Neural cell (in vitro differentiated cells): ENCODE measurements around the gene NDUFB7.

Experiments
- EP300 ChIP-seq: fragments of 450-650 bp; conservative IDR thresholded peaks from 2 replicates; pipeline ENCODE4 v1.6.1; 2014; ENCODE audit warnings: antibody characterized with exemption, mild to moderate bottlenecking, moderate library complexity; ENCODE audit not compliant: poor library complexity, severe bottlenecking
- EZH2 ChIP-seq: fragments of 200-600, 300-800 bp; shearing (Covaris generic), sonication (generic); IDR thresholded peaks from 2 replicates; pipeline ENCODE4 v1.6.1; 2014; ENCODE audit warnings: antibody characterized with exemption, low read length, borderline replicate concordance, mild to moderate bottlenecking; ENCODE audit not compliant: insufficient read depth, poor library complexity, severe bottlenecking
- MXI1 ChIP-seq: fragments of 450-650 bp; conservative IDR thresholded peaks from 2 replicates; pipeline ENCODE4 v1.6.1; 2014; ENCODE audit warnings: antibody characterized with exemption, mild to moderate bottlenecking; ENCODE audit not compliant: poor library complexity, severe bottlenecking
- POLR2AphosphoS5 ChIP-seq: IDR thresholded peaks from 2 replicates; pipeline ENCODE4 v1.6.1; 2012
- RAD21 ChIP-seq: fragments of 450-650 bp; conservative IDR thresholded peaks from 2 replicates; pipeline ENCODE4 v1.6.1; 2014; ENCODE audit warnings: antibody characterized with exemption, mild to moderate bottlenecking, moderate library complexity
- SMC3 ChIP-seq: fragments of 450-650 bp; conservative IDR thresholded peaks from 2 replicates; pipeline ENCODE4 v1.6.1; 2014; ENCODE audit warnings: antibody characterized with exemption, mild to moderate bottlenecking, moderate library complexity; ENCODE audit not compliant: poor library complexity
- TAF1 ChIP-seq: IDR thresholded peaks from 2 replicates; pipeline ENCODE4 v1.6.1; 2012; ENCODE audit warnings: low read depth
- TF ChIP-seq, protein P1 (sequence below): IDR thresholded peaks from 2 replicates; pipeline ENCODE4 v1.6.1; 2012; ENCODE audit warnings: borderline replicate concordance
- TF ChIP-seq, protein P2 (sequence below): fragments of 450-650 bp; IDR thresholded peaks from 2 replicates; pipeline ENCODE4 v1.5.1; 2014; ENCODE audit warnings: antibody characterized with exemption, mild to moderate bottlenecking, moderate library complexity; ENCODE audit not compliant: poor library complexity, severe bottlenecking

DNA sequence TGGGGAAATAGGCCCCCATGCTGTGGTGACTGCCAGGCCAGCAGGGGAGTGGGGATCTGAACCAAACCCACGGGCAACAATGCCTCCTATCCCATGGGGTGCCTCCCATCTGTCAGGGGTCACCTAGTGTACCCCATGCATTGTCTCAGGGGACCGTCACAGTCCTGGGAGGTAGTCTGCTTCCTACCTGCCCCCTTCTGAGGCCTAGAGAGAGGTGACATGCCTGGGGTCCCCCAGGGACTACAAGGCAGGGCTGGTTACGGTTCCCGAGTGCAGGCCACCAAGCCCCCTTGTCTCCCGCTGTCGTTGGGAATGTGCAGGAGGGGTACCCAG, 11.1 kb downstream of the NDUFB7 start:
- TF ChIP-seq, protein P1, sequence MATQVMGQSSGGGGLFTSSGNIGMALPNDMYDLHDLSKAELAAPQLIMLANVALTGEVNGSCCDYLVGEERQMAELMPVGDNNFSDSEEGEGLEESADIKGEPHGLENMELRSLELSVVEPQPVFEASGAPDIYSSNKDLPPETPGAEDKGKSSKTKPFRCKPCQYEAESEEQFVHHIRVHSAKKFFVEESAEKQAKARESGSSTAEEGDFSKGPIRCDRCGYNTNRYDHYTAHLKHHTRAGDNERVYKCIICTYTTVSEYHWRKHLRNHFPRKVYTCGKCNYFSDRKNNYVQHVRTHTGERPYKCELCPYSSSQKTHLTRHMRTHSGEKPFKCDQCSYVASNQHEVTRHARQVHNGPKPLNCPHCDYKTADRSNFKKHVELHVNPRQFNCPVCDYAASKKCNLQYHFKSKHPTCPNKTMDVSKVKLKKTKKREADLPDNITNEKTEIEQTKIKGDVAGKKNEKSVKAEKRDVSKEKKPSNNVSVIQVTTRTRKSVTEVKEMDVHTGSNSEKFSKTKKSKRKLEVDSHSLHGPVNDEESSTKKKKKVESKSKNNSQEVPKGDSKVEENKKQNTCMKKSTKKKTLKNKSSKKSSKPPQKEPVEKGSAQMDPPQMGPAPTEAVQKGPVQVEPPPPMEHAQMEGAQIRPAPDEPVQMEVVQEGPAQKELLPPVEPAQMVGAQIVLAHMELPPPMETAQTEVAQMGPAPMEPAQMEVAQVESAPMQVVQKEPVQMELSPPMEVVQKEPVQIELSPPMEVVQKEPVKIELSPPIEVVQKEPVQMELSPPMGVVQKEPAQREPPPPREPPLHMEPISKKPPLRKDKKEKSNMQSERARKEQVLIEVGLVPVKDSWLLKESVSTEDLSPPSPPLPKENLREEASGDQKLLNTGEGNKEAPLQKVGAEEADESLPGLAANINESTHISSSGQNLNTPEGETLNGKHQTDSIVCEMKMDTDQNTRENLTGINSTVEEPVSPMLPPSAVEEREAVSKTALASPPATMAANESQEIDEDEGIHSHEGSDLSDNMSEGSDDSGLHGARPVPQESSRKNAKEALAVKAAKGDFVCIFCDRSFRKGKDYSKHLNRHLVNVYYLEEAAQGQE, result no peak
- TF ChIP-seq EZH2 (no peak), MXI1 (no peak), TAF1 (no peak), EP300 (no peak), POLR2AphosphoS5 (no peak), SMC3 (no peak), RAD21 (no peak)
- TF ChIP-seq, protein P2, sequence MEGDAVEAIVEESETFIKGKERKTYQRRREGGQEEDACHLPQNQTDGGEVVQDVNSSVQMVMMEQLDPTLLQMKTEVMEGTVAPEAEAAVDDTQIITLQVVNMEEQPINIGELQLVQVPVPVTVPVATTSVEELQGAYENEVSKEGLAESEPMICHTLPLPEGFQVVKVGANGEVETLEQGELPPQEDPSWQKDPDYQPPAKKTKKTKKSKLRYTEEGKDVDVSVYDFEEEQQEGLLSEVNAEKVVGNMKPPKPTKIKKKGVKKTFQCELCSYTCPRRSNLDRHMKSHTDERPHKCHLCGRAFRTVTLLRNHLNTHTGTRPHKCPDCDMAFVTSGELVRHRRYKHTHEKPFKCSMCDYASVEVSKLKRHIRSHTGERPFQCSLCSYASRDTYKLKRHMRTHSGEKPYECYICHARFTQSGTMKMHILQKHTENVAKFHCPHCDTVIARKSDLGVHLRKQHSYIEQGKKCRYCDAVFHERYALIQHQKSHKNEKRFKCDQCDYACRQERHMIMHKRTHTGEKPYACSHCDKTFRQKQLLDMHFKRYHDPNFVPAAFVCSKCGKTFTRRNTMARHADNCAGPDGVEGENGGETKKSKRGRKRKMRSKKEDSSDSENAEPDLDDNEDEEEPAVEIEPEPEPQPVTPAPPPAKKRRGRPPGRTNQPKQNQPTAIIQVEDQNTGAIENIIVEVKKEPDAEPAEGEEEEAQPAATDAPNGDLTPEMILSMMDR, result no peak
